IMR-90 (cell line): Measurements from ENCODE around the gene MAP3K3. TPM values are rescaled to one million over a fixed set of nuclear protein-coding genes. Genes with fewer than 3 reads are reported as not detected.

Experiments
- ATAC-seq: fragments of 200-7000 bp; cut with Tn5 transposase; 2 replicates; pipeline ENCODE4 v1.9.1; 2020; ENCODE audit warnings: low read depth, mild to moderate bottlenecking, moderate library complexity
- BruUV-seq: library from RNA; stranded (reverse); fragments of 400-500 nt; replicated peaks from 2 replicates; lab custom pipeline; 2021; lab: Mats Ljungman, UMichigan
- CTCF ChIA-PET: fragments of 300-600 bp; formaldehyde crosslinking; extraction: SDS; loops from one replicate; lab custom pipeline; 2021; ENCODE audit warnings: antibody characterized with exemption; lab: Yijun Ruan, JAX
- POLR2A ChIA-PET: fragments of 300-600 bp; sonication (Branson Sonifier 250); formaldehyde crosslinking; loops from one replicate; lab custom pipeline; 2022; ENCODE audit warnings: antibody characterized with exemption; ENCODE audit not compliant: unreplicated experiment; lab: Charles Lee
- DNase-seq: peaks from one replicate; pipeline ENCODE4 v3.0.0; 2013
- H2AFZ ChIP-seq: replicated peaks from 2 replicates; pipeline ENCODE3; 2013; ENCODE audit warnings: low read length, mild to moderate bottlenecking; ENCODE audit not compliant: poor library complexity
- H2AK5ac ChIP-seq: 2 replicates; pipeline ENCODE4 v1.6.1; 2013; ENCODE audit warnings: low read depth, low read length, inconsistent platforms
- H2AK9ac ChIP-seq: replicated peaks from 2 replicates; pipeline ENCODE3; 2013; ENCODE audit warnings: mild to moderate bottlenecking, low read depth, low read length, moderate library complexity; ENCODE audit not compliant: poor library complexity
- H2BK120ac ChIP-seq: 2 replicates; pipeline ENCODE4 v1.6.1; 2013; ENCODE audit warnings: low read depth, low read length, inconsistent platforms
- H2BK15ac ChIP-seq: 3 replicates; pipeline ENCODE4 v1.6.1; 2013; ENCODE audit warnings: low read depth, low read length, inconsistent platforms
- H2BK20ac ChIP-seq: 2 replicates; pipeline ENCODE4 v1.6.1; 2013; ENCODE audit warnings: low read depth, mild to moderate bottlenecking, inconsistent platforms, low read length, moderate library complexity
- H2BK5ac ChIP-seq: 2 replicates; pipeline ENCODE4 v1.6.1; 2013; ENCODE audit warnings: mild to moderate bottlenecking, low read depth, low read length, inconsistent platforms; ENCODE audit not compliant: poor library complexity, severe bottlenecking
- H3K14ac ChIP-seq: replicated peaks from 2 replicates; pipeline ENCODE4 v1.6.1; 2013; ENCODE audit warnings: low read depth, low read length, inconsistent platforms
- H3K18ac ChIP-seq: 2 replicates; pipeline ENCODE4 v1.6.1; 2013; ENCODE audit warnings: low read depth, low read length, control low read depth
- H3K23ac ChIP-seq: 2 replicates; pipeline ENCODE4 v1.6.1; 2013; ENCODE audit warnings: low read depth, low read length, inconsistent platforms
- H3K27ac ChIP-seq: 2 replicates; pipeline ENCODE4 v1.5.1; 2013; ENCODE audit warnings: mild to moderate bottlenecking, control low read depth, low read length; ENCODE audit not compliant: insufficient read depth
- H3K27me3 ChIP-seq: 2 replicates; pipeline ENCODE4 v1.6.1; 2013; ENCODE audit warnings: low read length; ENCODE audit not compliant: control insufficient read depth, insufficient read depth
- H3K36me3 ChIP-seq: 2 replicates; pipeline ENCODE4 v1.6.1; 2013; ENCODE audit warnings: low read length, mixed read lengths; ENCODE audit not compliant: control insufficient read depth, insufficient read depth
- H3K4ac ChIP-seq: 2 replicates; pipeline ENCODE4 v1.6.1; 2013; ENCODE audit warnings: low read depth, low read length, inconsistent platforms
- H3K4me1 ChIP-seq: 2 replicates; pipeline ENCODE4 v1.6.1; 2013; ENCODE audit warnings: low read length, mixed read lengths; ENCODE audit not compliant: control insufficient read depth, insufficient read depth
- H3K4me2 ChIP-seq: 2 replicates; pipeline ENCODE4 v1.6.1; 2013; ENCODE audit warnings: low read depth, mild to moderate bottlenecking, control low read depth, low read length, moderate library complexity
- H3K4me3 ChIP-seq: 2 replicates; pipeline ENCODE4 v1.5.1; 2013; ENCODE audit warnings: low read depth, mild to moderate bottlenecking, control low read depth, low read length, moderate library complexity; ENCODE audit not compliant: insufficient read depth
- H3K56ac ChIP-seq: 2 replicates; pipeline ENCODE4 v1.6.1; 2013; ENCODE audit warnings: low read length, inconsistent platforms; ENCODE audit not compliant: insufficient read depth; ENCODE audit errors: extremely low read depth
- H3K79me1 ChIP-seq, 2 experiments: 2 replicates each; pipeline ENCODE4 v1.6.1; 2013; ENCODE audit warnings: low read length in 2 of 2, inconsistent platforms in 1 of 2, low read depth in 1 of 2
- H3K9ac ChIP-seq: 2 replicates; pipeline ENCODE4 v1.6.1; 2013; ENCODE audit warnings: low read depth, low read length, control low read depth
- H3K9me1 ChIP-seq: 2 replicates; pipeline ENCODE4 v1.6.1; 2013; ENCODE audit warnings: low read length, inconsistent platforms; ENCODE audit not compliant: insufficient read depth
- H3K9me3 ChIP-seq: 2 replicates; pipeline ENCODE4 v1.6.1; 2013; ENCODE audit warnings: low read length; ENCODE audit not compliant: control insufficient read depth, insufficient read depth
- H4K20me1 ChIP-seq: 2 replicates; pipeline ENCODE4 v1.6.1; 2013; ENCODE audit warnings: low read length, inconsistent platforms; ENCODE audit not compliant: insufficient read depth
- H4K5ac ChIP-seq: 2 replicates; pipeline ENCODE4 v1.6.1; 2013; ENCODE audit warnings: mild to moderate bottlenecking, low read depth, low read length, control low read depth
- H4K8ac ChIP-seq, 2 experiments: 2 replicates each; pipeline ENCODE4 v1.6.1; 2013; ENCODE audit warnings: low read depth in 2 of 2, low read length in 2 of 2, control low read depth in 1 of 2, inconsistent platforms in 1 of 2
- H4K91ac ChIP-seq: 2 replicates; pipeline ENCODE4 v1.6.1; 2013; ENCODE audit warnings: low read depth, low read length, inconsistent platforms; ENCODE audit not compliant: insufficient read depth
- BHLHE40 ChIP-seq: fragments of 150-350 bp; IDR thresholded peaks from 2 replicates; pipeline ENCODE4 v1.6.1; 2016; ENCODE audit warnings: mild to moderate bottlenecking, low read depth, low read length
- CEBPB ChIP-seq: IDR thresholded peaks from 2 replicates; pipeline ENCODE4 v1.6.1; 2012; ENCODE audit warnings: low read depth, low read length, improper control_type of control experiment
- CHD1 ChIP-seq: IDR thresholded peaks from 2 replicates; pipeline ENCODE4 v1.6.1; 2012; ENCODE audit warnings: low read depth, low read length, improper control_type of control experiment
- CTCF ChIP-seq: conservative IDR thresholded peaks from 2 replicates; pipeline ENCODE4 v1.5.1; 2012; ENCODE audit warnings: mild to moderate bottlenecking, low read depth, low read length, improper control_type of control experiment
- FOS ChIP-seq: fragments of 150-350 bp; IDR thresholded peaks from 2 replicates; pipeline ENCODE4 v1.6.1; 2016; ENCODE audit warnings: low read depth, low read length
- MAFK ChIP-seq: IDR thresholded peaks from 2 replicates; pipeline ENCODE4 v1.6.1; 2012; ENCODE audit warnings: low read depth, low read length, improper control_type of control experiment
- MAZ ChIP-seq: IDR thresholded peaks from 2 replicates; pipeline ENCODE4 v1.6.1; 2012; ENCODE audit warnings: low read depth, mild to moderate bottlenecking, low read length, improper control_type of control experiment, moderate library complexity, borderline replicate concordance
- MXI1 ChIP-seq: IDR thresholded peaks from 2 replicates; pipeline ENCODE4 v1.6.1; 2012; ENCODE audit warnings: low read depth, mild to moderate bottlenecking, low read length, moderate library complexity, borderline replicate concordance
- NFE2L2 ChIP-seq: fragments of 150-350 bp; IDR thresholded peaks from 2 replicates; pipeline ENCODE4 v1.6.1; 2016; ENCODE audit warnings: low read depth, mild to moderate bottlenecking, low read length
- POLR2A ChIP-seq: IDR thresholded peaks from 2 replicates; pipeline ENCODE4 v1.6.1; 2012; ENCODE audit warnings: mild to moderate bottlenecking, low read depth, low read length
- RAD21 ChIP-seq: IDR thresholded peaks from 2 replicates; pipeline ENCODE4 v1.6.1; 2012; ENCODE audit warnings: low read length, improper control_type of control experiment
- RCOR1 ChIP-seq: IDR thresholded peaks from 2 replicates; pipeline ENCODE4 v1.6.1; 2012; ENCODE audit warnings: mild to moderate bottlenecking, low read length, improper control_type of control experiment; ENCODE audit not compliant: insufficient replicate concordance
- RFX5 ChIP-seq: IDR thresholded peaks from 2 replicates; pipeline ENCODE4 v1.8.0; 2012; ENCODE audit warnings: low read depth, mild to moderate bottlenecking, low read length, moderate library complexity
- SMC3 ChIP-seq: fragments of 150-350 bp; IDR thresholded peaks from 2 replicates; pipeline ENCODE4 v1.6.1; 2016; ENCODE audit warnings: low read depth, mild to moderate bottlenecking, antibody characterized with exemption, low read length, moderate library complexity
- USF2 ChIP-seq: fragments of 150-350 bp; IDR thresholded peaks from 2 replicates; pipeline ENCODE4 v1.6.1; 2017; ENCODE audit warnings: mild to moderate bottlenecking, antibody characterized with exemption, low read length, low read depth
- WGBS, 2 experiments: methylation state at CpG; one replicate each; pipeline versions ENCODE4 v1.1.5 to v1.1.7; 2013; ENCODE audit warnings: missing lambda C conversion rate in 2 of 2; ENCODE audit not compliant: insufficient read length in 1 of 2; ENCODE audit errors: extremely low coverage in 2 of 2; 5-methylcytosine and 5-hydroxymethylcytosine counted together
- dilution Hi-C: fragments of 300-500 bp; cut with HindIII; formaldehyde crosslinking; loops from one replicate; pipeline ENCODE4 v1.14.3; 2018; ENCODE audit warnings: low sequenced_read_pairs; ENCODE audit not compliant: unreplicated experiment
- in situ Hi-C: fragments of 300-500 bp; cut with MboI; formaldehyde crosslinking; loops from 3 replicates; pipeline ENCODE4 v1.14.3; 2019; ENCODE audit warnings: low sequenced_read_pairs, inconsistent platforms, mixed read lengths
- intact Hi-C: fragments of 100-400 bp; cut with micrococcal nuclease; formaldehyde crosslinking; loops from 2 replicates; pipeline ENCODE4 v1.10.0; 2022
- polyA plus RNA-seq, 3 experiments: library from polyadenylated mRNA; depleted of rRNA; stranded (reverse); fragments of >200 nt; gene quantifications; 2 replicates each; pipeline ENCODE4 v1.2.3, GENCODE V29; 2012; ENCODE audit warnings: low replicate concordance in 1 of 3
- total RNA-seq: library from RNA; depleted of rRNA; stranded (reverse); fragments of >200 nt; gene quantifications from 2 replicates; pipeline ENCODE4 v1.2.3, GENCODE V29; 2012
- TF ChIP-seq, protein P1 (sequence below): fragments of 150-350 bp; IDR thresholded peaks from 2 replicates; pipeline ENCODE4 v1.6.1; 2016; ENCODE audit warnings: low read depth, mild to moderate bottlenecking, low read length, moderate library complexity, borderline replicate concordance

MAP3K3 gene
- total and polyA plus RNA-seq, 2 of the 4 experiments (the other 2 are of a cell fraction): 19.1 to 25.6 TPM

DNA sequence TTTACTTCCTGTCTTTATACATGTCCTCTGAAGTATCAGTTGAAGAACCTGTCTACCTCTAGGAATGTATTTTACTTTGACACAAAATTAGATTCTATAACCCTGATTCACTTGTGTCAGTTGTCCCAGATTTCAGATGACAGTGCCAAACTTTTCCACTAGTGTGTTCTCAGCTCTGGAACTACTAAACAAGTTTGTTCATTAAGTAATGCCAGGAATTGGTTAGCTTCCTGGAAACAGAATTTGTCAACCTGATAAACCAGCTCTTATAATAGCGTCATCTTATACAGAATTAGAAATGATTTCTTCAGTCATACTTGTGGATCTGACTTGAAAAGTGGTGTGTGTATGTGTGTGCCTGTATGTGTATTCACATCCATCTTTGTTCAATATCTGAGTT lies 7.4 kb downstream of the MAP3K3 start:
- H3K23ac ChIP-seq: no peak overlapping the region
- no peak overlapping the region for H2BK15ac ChIP-seq
- H4K5ac ChIP-seq: no peak overlapping the region
- no peak overlapping the region for H3K56ac ChIP-seq
- H3K79me1 ChIP-seq: peaks cover 26 to 75% of the 10 kb centered on the region in 2 experiments
- no TSS peak for BruUV-seq
- H3K27me3 ChIP-seq: no peaks in the 10 kb centered on the region
- no CpG with 5 or more reads among the region's 1 CpG for WGBS, 2 experiments
- no peak overlapping the region for H2AK9ac ChIP-seq
- no peak overlapping the region for H2AK5ac ChIP-seq
- no peak for TF ChIP-seq RFX5
- TF ChIP-seq CEBPB: no peak
- TF ChIP-seq CHD1: no peak
- no peak for TF ChIP-seq RCOR1
- no peak for TF ChIP-seq MXI1
- TF ChIP-seq, protein P1, sequence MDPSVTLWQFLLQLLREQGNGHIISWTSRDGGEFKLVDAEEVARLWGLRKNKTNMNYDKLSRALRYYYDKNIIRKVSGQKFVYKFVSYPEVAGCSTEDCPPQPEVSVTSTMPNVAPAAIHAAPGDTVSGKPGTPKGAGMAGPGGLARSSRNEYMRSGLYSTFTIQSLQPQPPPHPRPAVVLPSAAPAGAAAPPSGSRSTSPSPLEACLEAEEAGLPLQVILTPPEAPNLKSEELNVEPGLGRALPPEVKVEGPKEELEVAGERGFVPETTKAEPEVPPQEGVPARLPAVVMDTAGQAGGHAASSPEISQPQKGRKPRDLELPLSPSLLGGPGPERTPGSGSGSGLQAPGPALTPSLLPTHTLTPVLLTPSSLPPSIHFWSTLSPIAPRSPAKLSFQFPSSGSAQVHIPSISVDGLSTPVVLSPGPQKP: no peak
- no peak for TF ChIP-seq NFE2L2
- TF ChIP-seq MAZ: no peak
- TF ChIP-seq FOS: no peak
- no peak for TF ChIP-seq RAD21
- TF ChIP-seq USF2: no peak
- no peak for TF ChIP-seq SMC3
- no peak for TF ChIP-seq BHLHE40
- TF ChIP-seq CTCF: no peak
- no peak for TF ChIP-seq POLR2A
- no peak for TF ChIP-seq MAFK
- H2BK5ac ChIP-seq: no peak overlapping the region
- dilution Hi-C loops: no loop called here
- no peaks in the 10 kb centered on the region for H3K9me3 ChIP-seq
- H2BK20ac ChIP-seq: no peak overlapping the region
- no peak overlapping the region for H3K4me3 ChIP-seq
- no peak overlapping the region for H3K4ac ChIP-seq
- H4K20me1 ChIP-seq: peaks cover 10% of the 10 kb centered on the region; the same call in 1 of the 2 replicates
- in situ Hi-C loops: no loop called here
- ChIA-PET CTCF (no interaction called here), POLR2A (no interaction called here)
- intact Hi-C loops: loop anchor here (2.0 to 5.0 kb wide), 2 partner anchors 13 to 48 kb away; no protein-coding TSS in a partner anchor
- no peak overlapping the region for H3K14ac ChIP-seq
- no peak overlapping the region for H3K4me2 ChIP-seq
- H3K36me3 ChIP-seq: peaks cover 8% of the 10 kb centered on the region
- H3K9ac ChIP-seq: no peak overlapping the region
- H3K4me1 ChIP-seq: peaks cover 5% of the 10 kb centered on the region
- DNase-seq: no peak
- no peak overlapping the region for H2BK120ac ChIP-seq
- no peak overlapping the region for H4K91ac ChIP-seq
- no peak overlapping the region for H2AFZ ChIP-seq
- no peak overlapping the region for H3K18ac ChIP-seq
- H4K8ac ChIP-seq: no peak overlapping the region
- no peak for ATAC-seq
- H3K9me1 ChIP-seq: 0 out of 2 replicates have a peak, but pooled peaks cover 7% of the 10 kb centered on the region
- no peak overlapping the region for H3K27ac ChIP-seq
